ENCODE data around the gene FREY1.

GRCh38 chr11:45907911-45908370 lies 870 bp upstream of the FREY1 start:
- TF ChIP-seq E2F4 (CRISPR knock-in tag; IDR thresholded peaks at IDR 0.05; ENCODE audit: low read depth) = no peak
- TF ChIP-seq CTCF (IDR thresholded peaks at IDR 0.05 in 2 of 3, conservative IDR thresholded peaks at IDR 0.05 in 1 of 3; ENCODE audit: insufficient read depth in 2 of 3, low read depth in 1 of 3, low read length in 3 of 3) = no peak
- no peak for TF ChIP-seq POLR2AphosphoS5 (IDR thresholded peaks at IDR 0.05; ENCODE audit: control insufficient read depth, insufficient read depth, low read depth, low read length)
- no peak for TF ChIP-seq POLR2A (conservative IDR thresholded peaks at IDR 0.05)
- TF ChIP-seq BRD9 (IDR thresholded peaks at IDR 0.05; ENCODE audit: low read depth, partially characterized antibody) = no peak
- no peak for TF ChIP-seq PHB2 (IDR thresholded peaks at IDR 0.05; ENCODE audit: low read depth)
- TF ChIP-seq NELFE (IDR thresholded peaks at IDR 0.05; ENCODE audit: insufficient read depth, insufficient read length) = no peak
- TF ChIP-seq POLR2B (IDR thresholded peaks at IDR 0.05; ENCODE audit: low read depth, partially characterized antibody) = no peak
- TF ChIP-seq NRF1 (conservative IDR thresholded peaks at IDR 0.05 in 1 of 2, IDR thresholded peaks at IDR 0.05 in 1 of 2) = no peak
- TF ChIP-seq TAF1 (IDR thresholded peaks at IDR 0.05; ENCODE audit: control insufficient read depth, extremely low read depth, insufficient read depth, low read length, severe bottlenecking) = no peak
- no peak for TF ChIP-seq CHD4 (IDR thresholded peaks at IDR 0.05; ENCODE audit: insufficient read depth, insufficient replicate concordance, low read depth, low read length, poor library complexity, severe bottlenecking)
- TF ChIP-seq ZNF277 (CRISPR knock-in tag; IDR thresholded peaks at IDR 0.05; ENCODE audit: borderline replicate concordance) = no peak

Data from K562 (cell line).